ENCODE measurements around the gene C13orf42. TPM values are rescaled to one million over a fixed set of nuclear protein-coding genes. Genes with fewer than 3 reads are reported as not detected.
"Not testable (repeated sequence)": the region's sequence is repeated elsewhere in the genome, so short reads cannot be mapped to it uniquely, and the experiment has no call there.

C13orf42 gene
- total and polyA plus RNA-seq, 8 donors = 0.14 to 0.19 (median 0.16) TPM; not detected in 5

- ATAC-seq (peak; percentile 6), DNase-seq (peak in 1 of 4 donors; percentile 35)
- Histone ChIP-seq H3K27me3 (no peaks in the 10 kb centered on the region), H3K4me1 (no peaks in the 10 kb centered on the region), H3K9me3 (peaks cover 0 to 4% of the 10 kb centered on the region in 2 donors), H3K36me3 (no peaks in the 10 kb centered on the region), H3K4me3 (no peak overlapping the region), H3K27ac (no peak overlapping the region)
- intact Hi-C loops (cut with DNase I) = no loop called here
- no peak for TF ChIP-seq CTCF (IDR thresholded peaks at IDR 0.05)
Observed at GRCh38 chr13:51122868-51123566, 11.9 kb upstream of the C13orf42 start.

GRCh38 chr13:51120873-51121272 is 9.8 kb upstream of the C13orf42 start:
- intact Hi-C loops (cut with DNase I); H3K4me1 ChIP-seq; H3K27me3 ChIP-seq; DNase-seq; H3K4me3 ChIP-seq; H3K36me3 ChIP-seq; ATAC-seq; H3K27ac ChIP-seq: not testable (repeated sequence)
- H3K9me3 ChIP-seq = peaks cover 0 to 12% of the 10 kb centered on the region in 2 donors
- TF ChIP-seq CTCF (IDR thresholded peaks at IDR 0.05) = peak; percentile 20 to 28

- no peak for TF ChIP-seq CTCF (IDR thresholded peaks at IDR 0.05)
- intact Hi-C loops (cut with DNase I) = no loop called here
- Histone ChIP-seq H3K36me3 (no peaks in the 10 kb centered on the region), H3K27ac (no peak overlapping the region), H3K27me3 (no peaks in the 10 kb centered on the region), H3K9me3 (peaks cover 0 to 12% of the 10 kb centered on the region in 2 donors), H3K4me1 (no peaks in the 10 kb centered on the region), H3K4me3 (no peak overlapping the region)
- DNase-seq (no peak), ATAC-seq (peak; percentile 66)
Observed at GRCh38 chr13:51118809-51119431, 7.8 kb upstream of the C13orf42 start.

GRCh38 chr13:51113969-51114368 is 2.9 kb upstream of the C13orf42 start:
- no peaks in the 10 kb centered on the region for H3K27me3 ChIP-seq
- H3K9me3 ChIP-seq = peaks cover 0 to 12% of the 10 kb centered on the region in 2 donors
- no peak for DNase-seq
- H3K27ac ChIP-seq = no peak overlapping the region
- ATAC-seq = no peak
- intact Hi-C loops (cut with DNase I) = no loop called here
- H3K36me3 ChIP-seq = no peaks in the 10 kb centered on the region
- TF ChIP-seq CTCF (IDR thresholded peaks at IDR 0.05) = no peak
- no peaks in the 10 kb centered on the region for H3K4me1 ChIP-seq
- no peak overlapping the region for H3K4me3 ChIP-seq

- TF ChIP-seq CTCF (IDR thresholded peaks at IDR 0.05) = no peak
- H3K27ac ChIP-seq = no peak overlapping the region
- intact Hi-C loops (cut with DNase I) = no loop called here
- ATAC-seq = no peak
- H3K27me3 ChIP-seq = no peaks in the 10 kb centered on the region
- no peak overlapping the region for H3K4me3 ChIP-seq
- H3K9me3 ChIP-seq = peaks cover 0 to 11% of the 10 kb centered on the region in 2 donors
- H3K4me1 ChIP-seq = no peaks in the 10 kb centered on the region
- no peak for DNase-seq
- H3K36me3 ChIP-seq = no peaks in the 10 kb centered on the region
Observed at GRCh38 chr13:51113186-51113881, 2.3 kb upstream of the C13orf42 start.

All from left lung (tissue), 10 donors.